Ascending aorta (tissue), 2 donors: ENCODE measurements around the gene KCNAB1. TPM values are rescaled to one million over a fixed set of nuclear protein-coding genes. Genes with fewer than 3 reads are reported as not detected.

Source experiments
- DNase-seq, 2 donors: peaks; one replicate each; pipeline ENCODE4 v3.0.0-alpha.2; 2019; ENCODE audit warnings: low spot score in 2 of 2
- H3K27ac ChIP-seq, 2 donors: fragments of 200-600 bp; sonication (generic); one replicate each; pipeline ENCODE4 v1.5.1; 2016 to 2017; ENCODE audit warnings: mild to moderate bottlenecking in 1 of 2
- H3K27me3 ChIP-seq: fragments of 200-600 bp; sonication (generic); one replicate; pipeline ENCODE4 v1.5.1; 2017
- H3K36me3 ChIP-seq, 2 donors: fragments of 200-600 bp; sonication (generic); one replicate each; pipeline ENCODE4 v1.5.1; 2016
- H3K4me1 ChIP-seq, 2 donors: fragments of 200-600 bp; sonication (generic); one replicate each; pipeline ENCODE4 v1.5.1; 2016 to 2017; ENCODE audit warnings: mild to moderate bottlenecking in 1 of 2
- H3K4me3 ChIP-seq, 2 donors: fragments of 200-600 bp; sonication (generic); one replicate each; pipeline ENCODE4 v1.5.1; 2016 to 2017; ENCODE audit warnings: mild to moderate bottlenecking in 1 of 2
- H3K9me3 ChIP-seq, 2 donors: fragments of 200-600 bp; sonication (generic); one replicate each; pipeline ENCODE4 v1.5.1; 2016
- CTCF ChIP-seq, 3 experiments: fragments of 200-600 bp in 2 of 3; fragments of 450-650 bp in 1 of 3; sonication (generic) in 2 of 3; IDR thresholded peaks; one replicate each; pipeline ENCODE4 v1.5.1; 2016 to 2019; ENCODE audit warnings: antibody characterized with exemption in 3 of 3, mild to moderate bottlenecking in 1 of 3, moderate library complexity in 1 of 3
- intact Hi-C: fragments of 100-400 bp; cut with DNase I; formaldehyde crosslinking; loops from one replicate; pipeline ENCODE4 v1.15.1; 2023
- total RNA-seq: library from RNA; depleted of rRNA; stranded (reverse); fragments of >200 nt; gene quantifications from one replicate; pipeline ENCODE4 v1.1.0, GENCODE V29; 2016

KCNAB1 gene
- total RNA-seq, 1 donor from 2014 or later: 15.1 TPM

- TF ChIP-seq CTCF (IDR thresholded peaks at IDR 0.05): no peak
- no peaks in the 10 kb centered on the region for H3K36me3 ChIP-seq
- H3K27ac ChIP-seq: peak overlapping the region; percentile 51 to 58
- no peaks in the 10 kb centered on the region for H3K27me3 ChIP-seq
- no peaks in the 10 kb centered on the region for H3K9me3 ChIP-seq
- DNase-seq: no peak
- intact Hi-C loops: no loop called here
- peaks cover 0 to 8% of the 10 kb centered on the region in 2 donors for H3K4me1 ChIP-seq
- no peak overlapping the region for H3K4me3 ChIP-seq
These were observed 363.8 kb downstream of the KCNAB1 start for GRCh38 chr3:156483961-156484787.

DNA sequence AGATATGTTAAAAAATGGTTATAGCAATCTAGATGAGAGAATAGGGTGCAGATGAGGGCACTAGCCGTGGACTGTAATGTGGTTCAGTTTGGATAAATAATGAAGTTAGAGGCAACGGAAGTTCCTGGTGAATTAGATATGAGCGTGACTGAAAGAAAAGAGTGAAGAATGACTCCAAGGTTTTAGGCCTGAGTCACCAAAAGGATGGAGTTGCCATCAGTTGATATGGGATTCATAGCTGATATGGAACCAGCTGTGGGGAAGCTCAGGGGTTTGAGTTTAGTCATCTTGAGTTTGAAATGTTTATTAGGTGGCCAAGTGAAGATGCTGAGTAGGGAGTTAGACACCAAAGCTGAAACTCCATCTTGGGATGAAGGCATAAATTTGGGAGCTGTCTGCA is 368.4 kb downstream of the KCNAB1 start:
- DNase-seq: no peak
- Histone ChIP-seq H3K27ac (no peak overlapping the region), H3K9me3 (no peaks in the 10 kb centered on the region), H3K4me3 (no peak overlapping the region), H3K4me1 (peaks cover 0 to 17% of the 10 kb centered on the region in 2 donors), H3K27me3 (no peaks in the 10 kb centered on the region), H3K36me3 (no peaks in the 10 kb centered on the region)
- intact Hi-C loops: no loop called here
- no peak for TF ChIP-seq CTCF (IDR thresholded peaks at IDR 0.05)

DNA sequence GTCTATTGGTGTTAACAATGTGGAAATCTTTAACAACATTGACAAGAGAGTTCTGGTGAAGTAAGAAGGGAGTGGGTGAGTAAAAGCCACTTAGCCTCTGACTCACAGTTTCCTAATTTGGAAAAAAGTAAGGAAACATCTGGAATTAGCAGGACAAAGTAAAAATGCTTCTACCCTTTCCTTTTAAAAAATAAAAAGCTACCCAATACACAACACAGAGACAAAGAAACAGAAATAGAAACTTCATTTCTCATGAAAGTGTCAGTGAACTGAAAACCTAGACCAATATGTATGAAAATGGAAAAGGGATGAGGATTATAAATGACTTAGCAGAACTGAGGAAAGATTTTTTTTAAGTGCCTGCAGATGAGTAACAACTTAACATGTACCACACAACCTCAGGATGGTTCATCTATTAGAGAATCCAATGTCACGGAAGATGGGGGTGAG is 369.1 kb downstream of the KCNAB1 start:
- no peak overlapping the region for H3K4me3 ChIP-seq
- H3K27ac ChIP-seq: peak overlapping the region; percentile 14 to 29
- DNase-seq: no peak
- no peak for TF ChIP-seq CTCF (IDR thresholded peaks at IDR 0.05)
- peaks cover 0 to 14% of the 10 kb centered on the region in 2 donors for H3K4me1 ChIP-seq
- H3K36me3 ChIP-seq: no peaks in the 10 kb centered on the region
- intact Hi-C loops: no loop called here
- H3K9me3 ChIP-seq: no peaks in the 10 kb centered on the region
- H3K27me3 ChIP-seq: no peaks in the 10 kb centered on the region

- no peak for DNase-seq
- Histone ChIP-seq H3K27ac (no peak overlapping the region), H3K27me3 (no peaks in the 10 kb centered on the region), H3K36me3 (no peaks in the 10 kb centered on the region), H3K4me3 (no peak overlapping the region), H3K9me3 (no peaks in the 10 kb centered on the region), H3K4me1 (peaks cover 0 to 14% of the 10 kb centered on the region in 2 donors)
- intact Hi-C loops: loop anchor here (10.0 kb wide), 1 partner anchor 186 kb away; no protein-coding TSS in a partner anchor
- no peak for TF ChIP-seq CTCF (IDR thresholded peaks at IDR 0.05)
These were observed 370.8 kb downstream of the KCNAB1 start for GRCh38 chr3:156491192-156491591.

DNA sequence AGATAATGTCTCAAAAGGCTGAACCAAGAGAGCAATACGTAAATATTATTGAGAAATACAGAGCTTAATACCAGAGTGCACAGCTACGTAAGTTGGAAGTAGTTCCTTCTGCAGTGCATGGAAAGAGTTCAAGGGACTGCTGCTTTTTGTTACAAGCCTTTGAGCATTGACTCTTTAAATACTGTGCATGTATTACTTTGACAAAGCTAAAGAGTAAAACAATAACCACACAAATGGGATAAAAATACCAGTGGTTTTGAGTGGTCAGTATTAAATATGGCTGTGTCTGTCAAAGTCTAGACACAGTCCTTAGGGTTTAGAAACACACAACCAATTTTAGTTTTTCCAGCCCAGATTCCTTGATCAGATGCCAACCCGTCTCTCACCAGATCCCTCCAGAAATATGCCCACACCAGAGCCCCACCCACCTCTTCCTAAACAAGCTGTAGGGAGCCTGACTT is 372.5 kb downstream of the KCNAB1 start:
- Histone ChIP-seq H3K9me3 (no peaks in the 10 kb centered on the region), H3K27me3 (no peaks in the 10 kb centered on the region), H3K4me3 (no peak overlapping the region), H3K27ac (peak overlapping the region; percentile 27 to 58), H3K36me3 (no peaks in the 10 kb centered on the region), H3K4me1 (peaks cover 0 to 14% of the 10 kb centered on the region in 2 donors)
- DNase-seq: no peak
- intact Hi-C loops: loop anchor here (10.0 kb wide), 1 partner anchor 188 kb away; no protein-coding TSS in a partner anchor
- TF ChIP-seq CTCF (IDR thresholded peaks at IDR 0.05): no peak
